HCT116 (cell line): ENCODE measurements around the gene AUP1. TPM values are rescaled to one million over a fixed set of nuclear protein-coding genes. Genes with fewer than 3 reads are reported as not detected.

ENCODE experiments used
- ATAC-seq: fragments of 200-7000 bp; cut with Tn5 transposase; 2 replicates; pipeline ENCODE4 v1.9.1; 2020; ENCODE audit warnings: mild to moderate bottlenecking, moderate library complexity
- BruUV-seq: library from RNA; stranded (reverse); fragments of 400-500 nt; replicated peaks from 2 replicates; lab custom pipeline; 2021; lab: Mats Ljungman, UMichigan
- CTCF ChIA-PET: fragments of 300-600 bp; sonication (Branson Sonifier 250); formaldehyde crosslinking; loops from one replicate; lab custom pipeline; 2021; ENCODE audit warnings: antibody characterized with exemption; lab: Charles Lee
- POLR2A ChIA-PET: fragments of 300-600, 350-600 bp; sonication (Branson Sonifier 250); formaldehyde crosslinking; loops from one replicate; lab custom pipeline; 2021; ENCODE audit warnings: antibody characterized with exemption; lab: Charles Lee
- RAD21 ChIA-PET, 2 experiments: fragments of 300-600 bp; sonication (Branson Sonifier 250); formaldehyde crosslinking; loops; one replicate each; lab custom pipeline; 2023; ENCODE audit warnings: low total read pairs in 2 of 2; ENCODE audit not compliant: uncharacterized antibody in 2 of 2, unreplicated experiment in 2 of 2, low non-redundant PET in 1 of 2; lab: Charles Lee
- DNase-seq: peaks from one replicate; pipeline ENCODE4 v3.0.0-alpha.2; 2010; ENCODE audit warnings: low read depth, low spot score
- H2AFZ ChIP-seq: fragments of 200-600 bp; shearing (Covaris generic), sonication (generic); 2 replicates; pipeline ENCODE4 v1.6.1; 2017; ENCODE audit warnings: low read depth, mixed run types, mixed read lengths, antibody characterized with exemption, low read length; ENCODE audit not compliant: poor library complexity, severe bottlenecking
- H3K27ac ChIP-seq: 2 replicates; pipeline ENCODE4 v1.5.1; 2012; ENCODE audit warnings: low read depth, low read length
- H3K27me3 ChIP-seq: fragments of 200-600 bp; sonication (generic); 2 replicates; pipeline ENCODE4 v1.6.1; 2016; ENCODE audit warnings: mixed run types, low read length, mixed read lengths; ENCODE audit not compliant: insufficient read depth
- H3K36me3 ChIP-seq, 2 experiments: fragments of 200-500 bp in 1 of 2; fragments of 200-600 bp in 1 of 2; sonication (Bioruptor generic) in 1 of 2; sonication (generic) in 1 of 2; 2 replicates each; pipeline versions ENCODE4 v1.5.1 to v1.6.1; 2014 to 2016; ENCODE audit warnings: low read length in 2 of 2, inconsistent platforms in 1 of 2, mixed read lengths in 1 of 2, mixed run types in 1 of 2; ENCODE audit not compliant: insufficient read depth in 2 of 2, control insufficient read depth in 1 of 2
- H3K4me1 ChIP-seq, 2 experiments: fragments of 200-600 bp in 1 of 2; sonication (generic) in 1 of 2; 2 replicates each; pipeline versions ENCODE4 v1.5.1 to v1.6.1; 2012 to 2017; ENCODE audit warnings: low read length in 2 of 2, inconsistent platforms in 1 of 2, mild to moderate bottlenecking in 1 of 2, mixed read lengths in 1 of 2, mixed run types in 1 of 2, moderate library complexity in 1 of 2; ENCODE audit not compliant: insufficient read depth in 2 of 2, control insufficient read depth in 1 of 2
- H3K4me2 ChIP-seq: fragments of 200-600 bp; sonication (generic); 2 replicates; pipeline ENCODE4 v1.6.1; 2017; ENCODE audit warnings: mixed run types, low read length, mixed read lengths
- H3K4me3 ChIP-seq, 2 experiments: fragments of 200-600 bp in 1 of 2; sonication (generic) in 1 of 2; replicated peaks in 1 of 2; 2 replicates each; pipeline ENCODE4 v1.5.1; 2011 to 2016; ENCODE audit warnings: low read length in 2 of 2, control low read depth in 1 of 2, low read depth in 1 of 2, mild to moderate bottlenecking in 1 of 2, mixed read lengths in 1 of 2, mixed run types in 1 of 2
- H3K79me2 ChIP-seq: fragments of 200-600 bp; sonication (generic); 2 replicates; pipeline ENCODE4 v1.6.1; 2017; ENCODE audit warnings: mild to moderate bottlenecking, mixed run types, low read length, moderate library complexity, mixed read lengths; ENCODE audit not compliant: insufficient read depth
- H3K9ac ChIP-seq: fragments of 200-600 bp; sonication (generic); 2 replicates; pipeline ENCODE4 v1.6.1; 2016; ENCODE audit warnings: low read length, mixed read lengths
- H3K9me2 ChIP-seq: fragments of 200-600 bp; sonication (generic), shearing (Covaris generic); 2 replicates; pipeline ENCODE4 v1.6.1; 2017; ENCODE audit warnings: mixed run types, mild to moderate bottlenecking, moderate library complexity; ENCODE audit not compliant: insufficient read depth
- H3K9me3 ChIP-seq, 2 experiments: fragments of 200-500 bp in 1 of 2; fragments of 200-600 bp in 1 of 2; sonication (Bioruptor generic) in 1 of 2; sonication (generic) in 1 of 2; 2 replicates each; pipeline ENCODE4 v1.6.1; 2014 to 2017; ENCODE audit warnings: low read length in 2 of 2, mixed read lengths in 2 of 2, inconsistent platforms in 1 of 2, low read depth in 1 of 2, mild to moderate bottlenecking in 1 of 2, mixed run types in 1 of 2, moderate library complexity in 1 of 2; ENCODE audit not compliant: control insufficient read depth in 1 of 2, insufficient read depth in 1 of 2
- H4K20me1 ChIP-seq: fragments of 200-600 bp; sonication (generic), shearing (Covaris generic); 2 replicates; pipeline ENCODE4 v1.6.1; 2017; ENCODE audit warnings: mixed run types, mild to moderate bottlenecking, moderate library complexity; ENCODE audit not compliant: insufficient read depth
- ATF3 ChIP-seq: IDR thresholded peaks from 2 replicates; pipeline ENCODE4 v1.6.1; 2012
- CBX3 ChIP-seq: IDR thresholded peaks from 2 replicates; pipeline ENCODE4 v1.6.1; 2012; ENCODE audit warnings: low read depth
- CEBPB ChIP-seq: IDR thresholded peaks from 2 replicates; pipeline ENCODE4 v1.6.1; 2012; ENCODE audit warnings: low read depth
- EGR1 ChIP-seq: IDR thresholded peaks from 2 replicates; pipeline ENCODE4 v1.6.1; 2012; ENCODE audit warnings: low read depth
- EZH2phosphoT487 ChIP-seq: fragments of 200-600 bp; IDR thresholded peaks from 2 replicates; pipeline ENCODE4 v1.6.1; 2018; ENCODE audit warnings: antibody characterized with exemption, borderline replicate concordance
- FOSL1 ChIP-seq: IDR thresholded peaks from 2 replicates; pipeline ENCODE4 v1.6.1; 2012; ENCODE audit warnings: low read depth
- MAX ChIP-seq: IDR thresholded peaks from 2 replicates; pipeline ENCODE4 v1.6.1; 2012
- POLR2A ChIP-seq: IDR thresholded peaks from 2 replicates; pipeline ENCODE4 v1.7.0; 2011; ENCODE audit warnings: borderline replicate concordance; ENCODE audit not compliant: insufficient read depth, insufficient read length; ENCODE audit errors: extremely low read depth
- RAD21 ChIP-seq: IDR thresholded peaks from 2 replicates; pipeline ENCODE4 v1.6.1; 2012; ENCODE audit warnings: low read depth, mild to moderate bottlenecking
- REST ChIP-seq: IDR thresholded peaks from 2 replicates; pipeline ENCODE4 v1.6.1; 2012; ENCODE audit warnings: low read depth
- SRF ChIP-seq: IDR thresholded peaks from 2 replicates; pipeline ENCODE4 v1.6.1; 2012; ENCODE audit warnings: low read depth
- TCF7L2 ChIP-seq: IDR thresholded peaks from 2 replicates; pipeline ENCODE4 v1.7.0; 2011; ENCODE audit warnings: borderline replicate concordance, inconsistent platforms; ENCODE audit not compliant: insufficient read depth, insufficient read length; ENCODE audit errors: extremely low read depth
- YY1 ChIP-seq: IDR thresholded peaks from 2 replicates; pipeline ENCODE4 v1.6.1; 2011; ENCODE audit warnings: low read length, low read depth, moderate library complexity, mild to moderate bottlenecking; ENCODE audit not compliant: insufficient replicate concordance; ENCODE audit errors: extremely low read depth
- ZBTB33 ChIP-seq: IDR thresholded peaks from 2 replicates; pipeline ENCODE4 v1.6.1; 2011; ENCODE audit warnings: mild to moderate bottlenecking, low read length, moderate library complexity; ENCODE audit not compliant: insufficient replicate concordance; ENCODE audit errors: extremely low read depth
- ZFX ChIP-seq: fragments of 450-650 bp; IDR thresholded peaks from 2 replicates; pipeline ENCODE4 v1.6.1; 2017
- intact Hi-C: fragments of 100-400 bp; cut with micrococcal nuclease; formaldehyde crosslinking; loops from 2 replicates; pipeline ENCODE4 v1.10.0; 2022
- total RNA-seq: library from RNA; stranded (reverse); gene quantifications from one replicate; pipeline ENCODE4 v1.2.1, GENCODE V29; 2021; ENCODE audit not compliant: unreplicated experiment

AUP1 gene
- total RNA-seq, 1 experiment from 2014 or later, result 116 TPM

- TF ChIP-seq ZBTB33 (no peak), EGR1 (no peak), REST (no peak), EZH2phosphoT487 (no peak), ZFX (no peak)
- TF ChIP-seq, all 23 proteins: peak for 0
These were observed 28.9 kb downstream of the AUP1 start (continued) for GRCh38 chr2:74500578-74500946.

- ChIA-PET RAD21 (no interaction called here), CTCF (no interaction called here), POLR2A (interaction anchor here (1.3 kb wide), 1 partner anchor 25 kb away, joined by 3 read pairs; no protein-coding TSS in a partner anchor)
- H3K79me2 ChIP-seq, result peaks cover under 1% of the 10 kb centered on the region; the same call in 1 of the 2 replicates
- H3K9me2 ChIP-seq, result no peaks in the 10 kb centered on the region
- H4K20me1 ChIP-seq, result no peaks in the 10 kb centered on the region
- H3K4me3 ChIP-seq, result no peak overlapping the region
- H3K4me1 ChIP-seq, result peaks cover 16 to 35% of the 10 kb centered on the region in 2 experiments
- ATAC-seq (no peak), DNase-seq (no peak)
- no peak overlapping the region for H2AFZ ChIP-seq
- H3K27ac ChIP-seq, result no peak overlapping the region
- peaks cover 0 to 6% of the 10 kb centered on the region in 2 experiments; a peak in 2 of 4 replicates for H3K36me3 ChIP-seq
- intact Hi-C loops, result no loop called here
- BruUV-seq, result no TSS peak
- H3K27me3 ChIP-seq, result no peaks in the 10 kb centered on the region
- H3K9me3 ChIP-seq, result no peaks in the 10 kb centered on the region
- no peak overlapping the region for H3K4me2 ChIP-seq
- no peak overlapping the region for H3K9ac ChIP-seq
- TF ChIP-seq POLR2A (no peak), REST (no peak), FOSL1 (no peak), SRF (no peak), TCF7L2 (no peak), ZFX (no peak), CBX3 (no peak), CEBPB (no peak), MAX (no peak), YY1 (no peak), ATF3 (no peak), RAD21 (no peak), EZH2phosphoT487 (no peak)
These were observed 29.4 kb downstream of the AUP1 start for GRCh38 chr2:74499940-74500577.
